BE2C (cell line): ENCODE measurements around the gene TTC31.

ENCODE experiments used
- DNase-seq: peaks from one replicate; pipeline ENCODE4 v3.0.0-alpha.2; 2020
- H3K27me3 ChIP-seq: fragments of 250-450 bp; sonication (Bioruptor Pico); 2 replicates; pipeline ENCODE4 v1.5.1; 2020; ENCODE audit warnings: mild to moderate bottlenecking
- H3K36me3 ChIP-seq: fragments of 250-450 bp; sonication (Bioruptor Pico); 2 replicates; pipeline ENCODE4 v1.5.1; 2020; ENCODE audit warnings: mild to moderate bottlenecking
- H3K4me1 ChIP-seq: fragments of 250-450 bp; sonication (Bioruptor Pico); 2 replicates; pipeline ENCODE4 v1.5.1; 2020
- H3K4me3 ChIP-seq: 2 replicates; pipeline ENCODE4 v1.5.1; 2011; ENCODE audit warnings: low read depth, low read length
- H3K9me3 ChIP-seq: fragments of 250-450 bp; sonication (Bioruptor Pico); 2 replicates; pipeline ENCODE4 v1.5.1; 2020
- TF ChIP-seq, protein P1 (sequence below): IDR thresholded peaks from 2 replicates; pipeline ENCODE4 v1.5.1; 2012; ENCODE audit warnings: mild to moderate bottlenecking, low read depth, low read length

Gene TTC31

DNA sequence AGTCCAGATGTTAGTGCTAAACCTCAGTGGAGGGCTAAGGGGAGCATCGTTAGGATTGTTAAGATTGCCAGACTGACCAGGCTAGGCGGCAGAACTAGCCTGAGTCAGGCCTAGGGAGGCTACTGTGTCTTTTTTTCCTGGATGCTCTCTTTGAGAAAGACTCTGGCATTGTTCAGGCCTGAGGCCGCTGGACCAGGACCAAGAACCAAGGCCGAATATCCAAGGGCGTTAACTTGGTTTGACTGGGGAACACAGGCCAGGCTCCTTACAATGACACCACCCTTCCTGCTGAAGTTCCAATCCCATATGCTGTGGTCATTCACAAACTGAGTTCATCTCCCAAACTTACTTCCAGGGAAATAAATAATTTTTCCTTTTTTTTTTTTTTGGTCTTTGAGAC lies 57.4 kb downstream of the TTC31 start:
- no peak for DNase-seq
- no peak overlapping the region for H3K4me3 ChIP-seq
- TF ChIP-seq, protein P1, sequence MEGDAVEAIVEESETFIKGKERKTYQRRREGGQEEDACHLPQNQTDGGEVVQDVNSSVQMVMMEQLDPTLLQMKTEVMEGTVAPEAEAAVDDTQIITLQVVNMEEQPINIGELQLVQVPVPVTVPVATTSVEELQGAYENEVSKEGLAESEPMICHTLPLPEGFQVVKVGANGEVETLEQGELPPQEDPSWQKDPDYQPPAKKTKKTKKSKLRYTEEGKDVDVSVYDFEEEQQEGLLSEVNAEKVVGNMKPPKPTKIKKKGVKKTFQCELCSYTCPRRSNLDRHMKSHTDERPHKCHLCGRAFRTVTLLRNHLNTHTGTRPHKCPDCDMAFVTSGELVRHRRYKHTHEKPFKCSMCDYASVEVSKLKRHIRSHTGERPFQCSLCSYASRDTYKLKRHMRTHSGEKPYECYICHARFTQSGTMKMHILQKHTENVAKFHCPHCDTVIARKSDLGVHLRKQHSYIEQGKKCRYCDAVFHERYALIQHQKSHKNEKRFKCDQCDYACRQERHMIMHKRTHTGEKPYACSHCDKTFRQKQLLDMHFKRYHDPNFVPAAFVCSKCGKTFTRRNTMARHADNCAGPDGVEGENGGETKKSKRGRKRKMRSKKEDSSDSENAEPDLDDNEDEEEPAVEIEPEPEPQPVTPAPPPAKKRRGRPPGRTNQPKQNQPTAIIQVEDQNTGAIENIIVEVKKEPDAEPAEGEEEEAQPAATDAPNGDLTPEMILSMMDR, result no peak
- no peaks in the 10 kb centered on the region for H3K4me1 ChIP-seq
- no peaks in the 10 kb centered on the region for H3K36me3 ChIP-seq
- H3K9me3 ChIP-seq, result no peaks in the 10 kb centered on the region
- H3K27me3 ChIP-seq, result no peaks in the 10 kb centered on the region

DNA sequence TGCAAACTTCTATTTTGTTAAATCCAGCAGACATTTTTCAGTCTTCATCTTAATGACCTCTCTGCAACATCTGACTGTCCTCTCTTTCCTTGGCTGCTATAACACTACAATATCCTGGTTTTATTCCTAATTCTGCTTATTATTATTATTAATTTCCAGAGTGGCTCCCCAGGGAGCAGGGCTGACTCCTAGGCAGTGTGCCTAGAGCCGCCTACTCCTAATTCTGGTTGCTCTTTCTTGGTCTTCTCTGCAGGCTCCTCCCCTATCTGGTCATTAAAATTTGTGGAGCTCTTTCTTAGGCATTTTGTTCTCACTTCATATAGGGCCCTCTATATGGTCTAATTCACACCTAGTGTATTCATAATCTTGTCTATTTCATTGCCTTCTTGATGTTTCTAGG lies 60.1 kb downstream of the TTC31 start:
- Histone ChIP-seq H3K4me1 (no peaks in the 10 kb centered on the region), H3K4me3 (no peak overlapping the region), H3K27me3 (no peaks in the 10 kb centered on the region), H3K9me3 (no peaks in the 10 kb centered on the region), H3K36me3 (no peaks in the 10 kb centered on the region)
- TF ChIP-seq, protein P1, result no peak
- no peak for DNase-seq
